Measurements from ENCODE around the gene ADRA2C.

Gene ADRA2C

DNA sequence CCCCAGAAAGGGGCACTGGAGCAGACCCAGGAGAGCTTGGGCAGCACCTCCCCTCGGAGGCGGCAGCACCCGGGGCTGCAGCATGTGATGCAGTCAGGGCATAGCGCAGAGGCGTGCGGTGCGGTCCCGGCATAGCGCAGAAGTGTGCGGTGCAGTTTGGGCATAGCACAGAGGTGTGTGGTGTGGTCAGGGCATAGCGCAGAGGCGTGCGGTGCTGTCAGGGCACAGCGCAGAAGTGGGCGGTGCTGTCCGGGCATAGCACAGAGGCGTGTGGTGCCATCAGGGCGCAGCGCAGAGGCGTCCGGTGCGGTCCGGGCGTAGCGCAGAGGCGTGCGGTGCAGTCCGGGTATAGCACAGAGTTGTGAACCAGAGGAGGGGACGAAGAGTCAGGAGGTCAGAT is 42.8 kb downstream of the ADRA2C start:
- no peak for DNase-seq (ENCODE audit: extremely low read depth, low read depth)
- TF ChIP-seq, protein P1, sequence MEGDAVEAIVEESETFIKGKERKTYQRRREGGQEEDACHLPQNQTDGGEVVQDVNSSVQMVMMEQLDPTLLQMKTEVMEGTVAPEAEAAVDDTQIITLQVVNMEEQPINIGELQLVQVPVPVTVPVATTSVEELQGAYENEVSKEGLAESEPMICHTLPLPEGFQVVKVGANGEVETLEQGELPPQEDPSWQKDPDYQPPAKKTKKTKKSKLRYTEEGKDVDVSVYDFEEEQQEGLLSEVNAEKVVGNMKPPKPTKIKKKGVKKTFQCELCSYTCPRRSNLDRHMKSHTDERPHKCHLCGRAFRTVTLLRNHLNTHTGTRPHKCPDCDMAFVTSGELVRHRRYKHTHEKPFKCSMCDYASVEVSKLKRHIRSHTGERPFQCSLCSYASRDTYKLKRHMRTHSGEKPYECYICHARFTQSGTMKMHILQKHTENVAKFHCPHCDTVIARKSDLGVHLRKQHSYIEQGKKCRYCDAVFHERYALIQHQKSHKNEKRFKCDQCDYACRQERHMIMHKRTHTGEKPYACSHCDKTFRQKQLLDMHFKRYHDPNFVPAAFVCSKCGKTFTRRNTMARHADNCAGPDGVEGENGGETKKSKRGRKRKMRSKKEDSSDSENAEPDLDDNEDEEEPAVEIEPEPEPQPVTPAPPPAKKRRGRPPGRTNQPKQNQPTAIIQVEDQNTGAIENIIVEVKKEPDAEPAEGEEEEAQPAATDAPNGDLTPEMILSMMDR (IDR thresholded peaks at IDR 0.05; ENCODE audit: low read depth, low read length, missing control alignments) = no peak
- H3K4me3 ChIP-seq (replicated peaks; ENCODE audit: low read depth, low read length) = no peak overlapping the region

DNA sequence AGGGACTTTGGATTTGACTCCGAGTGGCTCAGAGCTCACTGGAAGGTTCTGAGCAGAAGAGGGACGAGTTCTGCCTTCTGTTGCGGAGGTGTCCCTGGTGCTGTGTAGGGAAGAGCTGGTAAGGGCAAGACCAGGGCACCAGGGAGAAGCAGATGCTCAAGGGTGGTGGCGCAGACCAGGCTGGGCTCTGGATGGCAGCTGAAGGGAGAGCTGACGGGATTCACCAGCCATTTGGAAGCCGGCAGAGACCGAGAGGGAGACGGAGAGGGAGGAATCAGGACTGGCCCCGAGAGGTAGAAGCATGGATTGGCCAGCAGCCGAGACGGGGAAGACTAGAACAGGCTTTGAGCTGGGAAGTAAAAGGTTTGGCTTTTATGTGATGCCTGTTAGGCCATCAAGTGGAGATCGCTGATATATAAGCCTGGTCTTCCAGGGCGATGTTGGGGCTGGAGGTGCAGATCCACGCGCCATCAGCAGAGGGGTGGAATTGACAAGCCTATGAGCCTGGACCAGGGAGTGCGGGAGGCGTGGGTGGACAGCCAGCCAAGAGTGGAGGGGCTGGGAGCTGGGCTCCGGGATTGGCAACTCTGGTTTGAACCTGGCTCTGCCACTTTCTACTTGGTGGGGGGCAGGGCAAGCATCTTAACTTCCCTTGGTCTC is 43.4 kb downstream of the ADRA2C start:
- no peak for DNase-seq (ENCODE audit: extremely low read depth, low read depth)
- TF ChIP-seq, protein P1 (IDR thresholded peaks at IDR 0.05; ENCODE audit: low read depth, low read length, missing control alignments) = no peak
- no peak overlapping the region for H3K4me3 ChIP-seq (replicated peaks; ENCODE audit: low read depth, low read length)

DNA sequence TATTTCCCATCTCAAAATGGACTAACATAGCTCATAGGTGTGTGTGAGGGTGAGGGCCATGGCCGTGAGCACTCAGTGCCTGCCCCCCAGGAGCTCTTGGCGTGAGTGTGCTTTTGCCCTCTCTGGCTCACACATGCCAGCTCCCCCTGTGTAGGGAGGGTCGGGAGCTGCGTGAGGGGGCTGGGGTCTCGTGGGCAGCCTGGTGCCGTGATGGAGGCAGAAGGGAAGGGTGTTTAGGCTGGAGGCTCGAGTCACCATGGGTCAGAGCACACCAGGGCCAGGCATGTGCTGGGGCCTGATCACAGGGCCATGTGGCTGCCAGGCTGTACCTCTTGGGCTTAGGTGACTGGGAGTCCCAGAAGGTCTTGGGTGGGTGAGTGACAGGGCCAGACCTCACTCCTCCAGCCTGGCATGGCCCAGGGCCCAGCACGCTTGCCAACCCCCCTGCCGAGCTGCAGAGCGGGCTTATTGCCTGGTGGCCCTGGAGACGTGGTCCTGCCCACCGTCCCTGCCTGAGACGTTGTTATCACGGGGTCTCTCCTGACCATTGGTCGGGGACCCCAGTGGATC is 44.0 kb downstream of the ADRA2C start:
- no peak for DNase-seq (ENCODE audit: extremely low read depth, low read depth)
- H3K4me3 ChIP-seq (replicated peaks; ENCODE audit: low read depth, low read length) = no peak overlapping the region
- TF ChIP-seq, protein P1 (IDR thresholded peaks at IDR 0.05; ENCODE audit: low read depth, low read length, missing control alignments) = no peak

DNA sequence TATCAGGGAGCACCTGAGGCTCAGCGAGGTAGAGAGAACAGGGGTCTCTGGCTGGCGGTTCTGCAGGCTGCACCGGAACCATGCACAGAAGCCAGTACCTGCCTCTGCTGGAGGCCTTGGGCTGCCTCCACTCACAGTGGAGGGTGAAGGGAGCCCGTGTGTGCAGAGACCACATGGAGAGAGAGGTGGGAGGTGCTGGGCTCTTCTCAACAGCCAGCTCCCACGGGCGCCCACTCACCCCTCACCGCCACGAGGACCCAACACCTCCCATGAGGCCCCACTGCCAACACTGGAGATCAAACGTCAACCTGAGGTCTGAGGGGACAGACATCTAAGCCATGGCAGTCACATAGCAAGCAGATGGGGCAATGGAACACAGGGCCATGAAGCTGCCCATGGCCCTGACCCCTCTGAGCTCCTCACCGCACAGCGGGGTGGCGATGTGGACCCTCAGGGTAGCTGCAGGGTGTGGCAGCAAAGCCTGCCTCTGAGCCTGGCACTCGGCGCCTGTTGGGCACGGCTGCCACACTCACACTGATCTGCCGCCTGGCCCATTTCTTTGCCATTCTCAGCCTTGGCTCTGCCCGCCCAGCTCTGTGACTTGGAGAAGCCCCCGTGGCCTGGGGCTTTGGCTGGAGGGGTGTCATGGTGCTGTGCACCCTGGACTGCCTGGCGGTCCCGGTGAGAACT is 44.8 kb downstream of the ADRA2C start:
- H3K4me3 ChIP-seq (replicated peaks; ENCODE audit: low read depth, low read length) = no peak overlapping the region
- TF ChIP-seq, protein P1 (IDR thresholded peaks at IDR 0.05; ENCODE audit: low read depth, low read length, missing control alignments) = no peak
- DNase-seq (ENCODE audit: extremely low read depth, low read depth) = no peak

DNA sequence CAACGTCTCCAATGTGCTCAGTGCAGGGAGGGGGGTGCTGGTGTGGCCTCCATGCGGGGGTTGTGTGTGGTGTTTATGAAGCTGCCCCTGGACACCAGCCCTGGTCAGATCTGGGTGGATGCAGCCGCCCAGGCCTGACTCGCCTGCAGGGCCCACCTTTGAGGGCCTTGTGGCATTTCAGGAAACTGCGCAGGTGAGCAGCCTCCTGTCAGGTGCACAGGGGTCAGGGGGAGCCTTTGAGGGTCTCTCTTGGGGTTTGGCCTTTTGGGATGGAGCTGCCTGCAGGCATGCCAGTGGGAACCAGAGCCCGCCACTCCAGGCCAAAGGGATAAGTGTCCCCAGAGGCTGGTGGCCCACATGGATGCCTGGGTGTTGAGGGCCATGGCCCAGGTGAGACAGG is 45.4 kb downstream of the ADRA2C start:
- no peak overlapping the region for H3K4me3 ChIP-seq (replicated peaks; ENCODE audit: low read depth, low read length)
- DNase-seq (ENCODE audit: extremely low read depth, low read depth) = no peak
- TF ChIP-seq, protein P1 (IDR thresholded peaks at IDR 0.05; ENCODE audit: low read depth, low read length, missing control alignments) = no peak

DNA sequence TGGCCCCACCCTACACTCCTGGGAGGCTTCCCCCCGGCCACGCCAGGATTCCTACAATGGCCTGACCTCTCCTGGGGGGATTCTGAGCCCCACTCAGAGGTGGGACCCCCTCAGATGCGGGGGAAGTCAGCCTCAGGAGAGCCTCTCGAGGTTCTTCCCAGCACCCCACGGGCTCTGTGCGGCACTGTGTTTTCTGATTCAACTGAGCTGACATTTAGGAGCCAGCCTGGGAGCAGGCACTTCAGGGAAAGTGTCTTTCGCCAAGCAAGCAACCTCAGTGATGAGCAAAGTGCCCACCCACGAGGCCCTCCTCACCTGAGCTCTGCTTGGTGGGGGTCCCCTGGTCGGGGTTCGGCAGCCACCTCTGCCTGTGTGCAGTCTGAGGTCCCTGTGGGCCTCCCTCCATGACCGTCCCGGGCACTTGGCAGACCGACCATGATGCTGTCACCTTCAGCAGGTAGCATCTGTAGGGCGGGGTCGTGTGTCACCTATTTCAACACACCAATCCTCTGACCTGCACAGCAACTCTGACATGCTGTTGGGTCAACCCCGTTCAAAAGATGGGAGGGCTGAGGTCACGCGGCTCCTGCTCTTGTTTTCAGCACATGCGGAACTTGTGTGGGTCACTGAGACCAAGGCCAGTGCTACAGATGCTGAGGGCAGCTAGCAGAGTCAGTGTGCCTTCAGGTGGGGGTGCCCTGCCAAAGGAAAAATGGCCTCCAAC is 46.2 kb downstream of the ADRA2C start:
- TF ChIP-seq, protein P1 (IDR thresholded peaks at IDR 0.05; ENCODE audit: low read depth, low read length, missing control alignments) = no peak
- H3K4me3 ChIP-seq (replicated peaks; ENCODE audit: low read depth, low read length) = no peak overlapping the region
- no peak for DNase-seq (ENCODE audit: extremely low read depth, low read depth)
